Type B pancreatic cell (in vitro differentiated cells): ENCODE results near the gene ZNF768. TPM values are rescaled to one million over a fixed set of nuclear protein-coding genes. Genes with fewer than 3 reads are reported as not detected.
"Not testable (repeated sequence)": the region's sequence is repeated elsewhere in the genome, so short reads cannot be mapped to it uniquely, and the experiment has no call there.

Source experiments
- DNase-seq: peaks from one replicate; pipeline ENCODE4 v3.0.0; 2021; ENCODE audit warnings: mixed read lengths; ENCODE audit not compliant: unreplicated experiment; ENCODE audit errors: extremely low spot score
- H3K27ac Mint-ChIP-seq: 2 replicates; pipeline ENCODE4 v1.8.0; 2021; ENCODE audit warnings: mild to moderate bottlenecking, mixed read lengths
- H3K27me3 Mint-ChIP-seq: 2 replicates; pipeline ENCODE4 v1.8.0; 2021; ENCODE audit warnings: mixed read lengths
- H3K36me3 Mint-ChIP-seq: 2 replicates; pipeline ENCODE4 v1.8.0; 2021; ENCODE audit warnings: mixed read lengths
- H3K4me1 Mint-ChIP-seq: one replicate; pipeline ENCODE4 v1.8.0; 2021; ENCODE audit warnings: mixed read lengths; ENCODE audit not compliant: unreplicated experiment
- H3K4me3 Mint-ChIP-seq: 2 replicates; pipeline ENCODE4 v1.8.0; 2021; ENCODE audit warnings: mild to moderate bottlenecking, mixed read lengths
- H3K9me3 Mint-ChIP-seq: 2 replicates; pipeline ENCODE4 v1.8.0; 2021; ENCODE audit warnings: mixed read lengths
- microRNA-seq: library from miRNA; unstranded; fragments of <30 nt; microRNA quantifications from one replicate; pipeline ENCODE4, GENCODE V29; 2020
- total RNA-seq: library from RNA; stranded (reverse); gene quantifications from 2 replicates; pipeline ENCODE4 v1.2.1, GENCODE V29; 2021; ENCODE audit warnings: low replicate concordance
- TF ChIP-seq, protein P1 (sequence below): fragments of 200-600 bp; sonication (generic); conservative IDR thresholded peaks from 2 replicates; pipeline ENCODE4 v1.5.0; 2021; ENCODE audit warnings: antibody characterized with exemption, mild to moderate bottlenecking

Gene ZNF768
- total RNA-seq, 1 donor from 2014 or later: 58.7 TPM

DNA sequence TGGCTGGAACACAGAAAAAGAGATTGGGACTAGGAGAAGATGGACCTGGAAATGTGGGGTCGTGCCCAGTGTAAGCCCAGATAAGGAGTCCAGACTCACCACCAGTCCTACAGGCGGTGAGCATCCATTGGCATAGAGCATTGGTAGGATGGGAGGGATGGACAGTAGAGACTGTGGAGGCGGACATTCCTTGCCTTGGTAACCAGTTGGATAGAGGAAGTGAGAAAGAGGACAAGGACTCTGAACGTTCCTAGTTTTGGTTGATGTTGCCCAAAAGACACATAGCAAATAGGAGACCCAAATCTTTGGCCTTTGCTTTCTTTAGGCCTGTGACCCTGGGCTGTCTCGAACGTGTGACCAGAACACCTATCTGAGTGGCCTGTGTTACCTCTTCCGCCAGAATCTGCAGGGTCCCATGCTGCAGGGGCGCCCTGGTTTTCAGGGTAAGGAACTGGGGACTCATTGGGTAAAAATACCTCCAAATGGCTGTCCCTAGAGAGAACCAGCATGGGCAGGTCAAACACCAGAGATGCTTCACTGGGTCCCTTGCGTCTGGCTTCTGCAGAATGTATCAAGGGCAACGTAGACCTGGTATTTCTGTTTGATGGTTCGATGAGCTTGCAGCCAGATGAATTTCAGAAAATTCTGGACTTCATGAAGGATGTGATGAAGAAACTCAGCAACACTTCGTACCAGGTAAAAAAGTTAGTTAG is 47.4 kb downstream of the ZNF768 start:
- Mint-ChIP-seq H3K9me3 (no peaks in the 10 kb centered on the region), H3K36me3 (no peaks in the 10 kb centered on the region), H3K4me3 (no peak overlapping the region), H3K4me1 (no peaks in the 10 kb centered on the region), H3K27me3 (peaks cover 7% of the 10 kb centered on the region), H3K27ac (no peak overlapping the region)
- TF ChIP-seq, protein P1, sequence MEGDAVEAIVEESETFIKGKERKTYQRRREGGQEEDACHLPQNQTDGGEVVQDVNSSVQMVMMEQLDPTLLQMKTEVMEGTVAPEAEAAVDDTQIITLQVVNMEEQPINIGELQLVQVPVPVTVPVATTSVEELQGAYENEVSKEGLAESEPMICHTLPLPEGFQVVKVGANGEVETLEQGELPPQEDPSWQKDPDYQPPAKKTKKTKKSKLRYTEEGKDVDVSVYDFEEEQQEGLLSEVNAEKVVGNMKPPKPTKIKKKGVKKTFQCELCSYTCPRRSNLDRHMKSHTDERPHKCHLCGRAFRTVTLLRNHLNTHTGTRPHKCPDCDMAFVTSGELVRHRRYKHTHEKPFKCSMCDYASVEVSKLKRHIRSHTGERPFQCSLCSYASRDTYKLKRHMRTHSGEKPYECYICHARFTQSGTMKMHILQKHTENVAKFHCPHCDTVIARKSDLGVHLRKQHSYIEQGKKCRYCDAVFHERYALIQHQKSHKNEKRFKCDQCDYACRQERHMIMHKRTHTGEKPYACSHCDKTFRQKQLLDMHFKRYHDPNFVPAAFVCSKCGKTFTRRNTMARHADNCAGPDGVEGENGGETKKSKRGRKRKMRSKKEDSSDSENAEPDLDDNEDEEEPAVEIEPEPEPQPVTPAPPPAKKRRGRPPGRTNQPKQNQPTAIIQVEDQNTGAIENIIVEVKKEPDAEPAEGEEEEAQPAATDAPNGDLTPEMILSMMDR: no peak
- DNase-seq: no peak

DNA sequence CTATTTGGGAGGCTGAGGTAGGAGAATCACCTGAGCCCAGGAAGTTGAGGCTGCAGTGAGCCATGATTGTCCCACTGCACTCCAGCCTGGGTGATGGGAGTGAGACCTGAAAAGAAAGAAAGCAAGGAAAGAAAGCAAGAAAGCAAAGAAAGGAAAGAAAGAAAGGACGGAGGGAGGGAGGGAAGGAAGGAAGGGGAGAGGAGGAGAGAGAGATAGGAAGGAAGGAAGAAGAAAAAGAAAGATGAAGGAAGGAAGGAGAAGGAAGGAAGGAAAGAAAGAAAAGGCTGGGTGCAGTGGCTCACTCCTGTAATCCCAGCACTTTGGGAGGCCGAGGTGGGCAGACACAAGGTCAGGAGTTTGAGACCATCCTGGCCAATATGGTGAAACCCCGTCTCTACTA is 48.6 kb downstream of the ZNF768 start:
- H3K4me3 Mint-ChIP-seq, H3K9me3 Mint-ChIP-seq, H3K36me3 Mint-ChIP-seq, H3K27me3 Mint-ChIP-seq, H3K4me1 Mint-ChIP-seq, DNase-seq, H3K27ac Mint-ChIP-seq: not testable (repeated sequence)

DNA sequence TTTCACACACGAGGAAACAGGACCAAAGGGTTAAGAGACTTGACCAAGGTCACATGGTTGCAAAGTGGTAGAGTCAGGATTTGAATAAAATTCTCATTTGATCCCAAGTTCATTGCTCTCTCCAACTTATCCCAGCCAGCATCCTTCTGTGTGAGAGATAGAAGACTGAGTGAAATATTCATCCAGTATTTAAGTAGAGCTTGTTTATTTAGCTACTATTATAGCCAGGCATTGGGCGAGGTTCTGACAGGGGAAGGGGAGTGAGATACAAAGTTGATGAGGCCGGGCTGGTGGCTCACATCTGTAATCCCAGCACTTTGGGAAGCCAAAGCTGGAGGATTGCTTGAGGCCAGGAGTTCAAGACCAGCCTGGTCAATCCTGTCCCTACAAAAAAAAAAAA is 49.4 kb downstream of the ZNF768 start:
- Mint-ChIP-seq H3K4me1 (no peaks in the 10 kb centered on the region), H3K9me3 (no peaks in the 10 kb centered on the region), H3K36me3 (no peaks in the 10 kb centered on the region), H3K4me3 (no peak overlapping the region), H3K27me3 (peaks cover 3% of the 10 kb centered on the region), H3K27ac (no peak overlapping the region)
- TF ChIP-seq, protein P1: no peak
- DNase-seq: no peak

DNA sequence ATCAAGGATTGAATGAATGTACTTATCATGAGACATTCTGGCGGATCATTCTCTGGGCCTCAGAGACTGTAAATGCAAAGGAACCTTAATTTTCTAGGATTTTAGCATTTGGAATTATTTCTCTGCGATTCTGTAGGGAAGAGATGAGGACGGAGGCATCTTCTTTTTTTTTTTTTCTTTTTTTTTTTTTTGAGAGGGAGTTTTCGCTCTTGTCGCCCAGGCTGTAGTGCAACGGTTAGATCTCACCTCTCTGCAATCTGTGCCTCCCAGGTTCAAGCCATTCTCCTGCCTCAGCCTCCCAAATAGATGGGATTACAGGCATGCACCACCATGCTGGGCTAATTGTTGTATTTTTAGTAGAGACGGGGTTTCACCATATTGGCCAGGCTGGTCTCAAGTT is 51.7 kb downstream of the ZNF768 start:
- TF ChIP-seq, protein P1: no peak
- no peak for DNase-seq
- no peak overlapping the region for H3K27ac Mint-ChIP-seq
- H3K36me3 Mint-ChIP-seq: no peaks in the 10 kb centered on the region
- H3K4me1 Mint-ChIP-seq: no peaks in the 10 kb centered on the region
- no peaks in the 10 kb centered on the region for H3K9me3 Mint-ChIP-seq
- H3K27me3 Mint-ChIP-seq: peaks cover 3% of the 10 kb centered on the region
- H3K4me3 Mint-ChIP-seq: no peak overlapping the region

DNA sequence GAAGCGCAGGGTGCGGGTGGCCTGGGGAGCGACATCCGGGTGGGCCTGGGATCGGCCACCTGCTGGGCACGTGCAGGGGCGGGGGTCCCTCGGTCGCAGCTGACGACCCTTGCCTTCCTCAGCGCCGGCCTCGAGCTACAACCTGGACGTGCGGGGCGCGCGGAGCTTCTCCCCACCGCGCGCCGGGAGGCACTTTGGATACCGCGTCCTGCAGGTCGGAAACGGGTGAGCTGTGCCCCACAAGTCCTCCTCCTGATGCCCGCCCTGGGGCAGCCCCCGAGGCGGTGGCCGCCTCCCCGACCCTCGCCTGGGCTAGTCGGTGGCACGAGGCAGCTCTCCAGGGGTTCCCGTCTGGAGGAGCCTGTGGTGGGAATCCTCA is 52.3 kb downstream of the ZNF768 start:
- Mint-ChIP-seq H3K9me3 (no peaks in the 10 kb centered on the region), H3K27ac (no peak overlapping the region), H3K27me3 (peaks cover 3% of the 10 kb centered on the region), H3K4me1 (no peaks in the 10 kb centered on the region), H3K36me3 (no peaks in the 10 kb centered on the region), H3K4me3 (no peak overlapping the region)
- DNase-seq: no peak
- TF ChIP-seq, protein P1: no peak

Small RNA genes within 50 kb of the gene (microRNA-seq; reads per million reads assigned to microRNA genes)
- not detected for gene MIR4518

Other genes with a start within 250 kb of the ZNF768 start
- 64.6 and 68.9 TPM in 2 replicates for gene CD2BP2, start 171.3 kb downstream of the ZNF768 start, total RNA-seq
- 46.8 and 50.0 TPM in 2 replicates for gene TBC1D10B, start 156.1 kb downstream of the ZNF768 start, total RNA-seq
- gene MYL11, start 151.8 kb downstream of the ZNF768 start, total RNA-seq: 10.4 and 21.7 TPM in 2 replicates
- 1.4 and 2.3 TPM in 2 replicates for gene SEPTIN1, start 144.0 kb downstream of the ZNF768 start, total RNA-seq
- gene ZNF48, start 131.1 kb downstream of the ZNF768 start, total RNA-seq: 14.5 and 21.1 TPM in 2 replicates
- 4.7 and 15.5 TPM in 2 replicates for gene ZNF771, start 119.0 kb downstream of the ZNF768 start, total RNA-seq
- 41.8 and 62.1 TPM in 2 replicates for gene DCTPP1, start 96.5 kb downstream of the ZNF768 start, total RNA-seq
- gene SEPHS2, start 80.7 kb downstream of the ZNF768 start, total RNA-seq: 58.6 and 84.8 TPM in 2 replicates
- 0.33 and 0.48 TPM in 2 replicates for gene ITGAL, start 53.8 kb downstream of the ZNF768 start, total RNA-seq
- gene ZNF747, start 8.3 kb upstream of the ZNF768 start, total RNA-seq: 9.3 and 11.4 TPM in 2 replicates
- 16.8 and 20.2 TPM in 2 replicates for gene ZNF764, start 31.8 kb upstream of the ZNF768 start, total RNA-seq
- gene ZNF688, start 45.1 kb upstream of the ZNF768 start, total RNA-seq: 9.8 and 14.3 TPM in 2 replicates
- gene ZNF785, start 59.1 kb upstream of the ZNF768 start, total RNA-seq: 22.4 and 29.1 TPM in 2 replicates
- gene ZNF689, start 83.8 kb upstream of the ZNF768 start, total RNA-seq: 8.1 and 14.9 TPM in 2 replicates
- 41.1 and 45.0 TPM in 2 replicates for gene PRR14, start 124.4 kb upstream of the ZNF768 start, total RNA-seq
- 77.3 and 78.2 TPM in 2 replicates for gene FBRS, start 131.9 kb upstream of the ZNF768 start, total RNA-seq
- gene SRCAP, start 172.6 kb upstream of the ZNF768 start, total RNA-seq: 62.8 and 73.5 TPM in 2 replicates
- 41.5 and 42.4 TPM in 2 replicates for gene PHKG2, start 221.9 kb upstream of the ZNF768 start, total RNA-seq
- gene CFAP119, start 235.5 kb upstream of the ZNF768 start, total RNA-seq: 14.2 and 15.0 TPM in 2 replicates
- gene RNF40, start 235.8 kb upstream of the ZNF768 start, total RNA-seq: 107 and 131 TPM in 2 replicates